ENCODE measurements around the gene IER5L. TPM values are rescaled to one million over a fixed set of nuclear protein-coding genes. Genes with fewer than 3 reads are reported as not detected.

The IER5L gene
- total and polyA plus RNA-seq, 2 of the 8 experiments (the other 6 are each of a cell fraction or from before 2014, with no cell fraction given), result 0.65 to 1.0 TPM

- H2AK5ac ChIP-seq (ENCODE audit: low read depth, low read length), result no peak overlapping the region
- 94% methylated on average over 7 of the region's 7 CpGs; no CpG with 5 or more reads in 1 of the 2 experiments for WGBS, 2 experiments (ENCODE audit: extremely low coverage in 1 of 2, insufficient coverage in 1 of 2, insufficient read length in 1 of 2, insufficient replicate concordance in 2 of 2, low coverage in 1 of 2, low lambda C conversion rate in 2 of 2, missing lambda C conversion rate in 1 of 2)
- H2BK15ac ChIP-seq (ENCODE audit: low read length), result peak overlapping the region; percentile 51; the same call in 1 of the 2 replicates
- H3K9me3 ChIP-seq (ENCODE audit: insufficient read depth in 2 of 2, low read depth in 1 of 2, low read length in 1 of 2), result no peaks in the 10 kb centered on the region
- peaks cover 0 to 9% (median 5%) of the 10 kb centered on the region in 4 experiments; a peak in 4 of 7 replicates for H3K27me3 ChIP-seq (replicated peaks in 1 of 4; ENCODE audit: control insufficient read depth in 3 of 4, extremely low read depth in 1 of 4, insufficient read depth in 3 of 4, low read length in 3 of 4)
- no peaks in the 10 kb centered on the region for H3K36me3 ChIP-seq (ENCODE audit: control insufficient read depth in 2 of 4, insufficient read depth in 4 of 4, low read length in 3 of 4)
- TF ChIP-seq BACH1 (IDR thresholded peaks at IDR 0.05; ENCODE audit: low read length) (no peak), TEAD4 (IDR thresholded peaks at IDR 0.05; ENCODE audit: low read depth, low read length) (no peak)
- H2AFZ ChIP-seq (ENCODE audit: low read length), result no peak overlapping the region
- no peak overlapping the region for H3K18ac ChIP-seq (ENCODE audit: extremely low read depth, low read length)
- FAIRE-seq (no peak), DNase-seq (ENCODE audit: low read depth in 1 of 2, low spot score in 2 of 2) (no peak)
- H3K9ac ChIP-seq (replicated peaks in 1 of 4; ENCODE audit: extremely low read depth in 1 of 4, low read depth in 3 of 4, low read length in 3 of 4), result no peak overlapping the region
- peaks cover 0 to 14% (median 8%) of the 10 kb centered on the region in 4 experiments; a peak in 6 of 7 replicates for H3K4me1 ChIP-seq (replicated peaks in 1 of 4; ENCODE audit: control insufficient read depth in 3 of 4, insufficient read depth in 4 of 4, low read length in 3 of 4)
- no peak overlapping the region for H3K56ac ChIP-seq (replicated peaks; ENCODE audit: insufficient read length, low read depth, low read length)
- no peak overlapping the region for H3K23ac ChIP-seq (ENCODE audit: insufficient read length)
- peaks cover 3% of the 10 kb centered on the region; the same call in 1 of the 2 replicates for H3K79me1 ChIP-seq (ENCODE audit: low read depth, low read length)
- no peak overlapping the region for H3K14ac ChIP-seq (ENCODE audit: insufficient read length)
- no peak overlapping the region for H4K5ac ChIP-seq (ENCODE audit: insufficient read length, low read depth, low read length)
- H2BK12ac ChIP-seq (ENCODE audit: low read depth, low read length), result no peak overlapping the region; the same call in 1 of the 2 replicates
- POLR2A ChIA-PET (ENCODE audit: partially characterized antibody), result no interaction called here
- H4K20me1 ChIP-seq (replicated peaks in 1 of 2; ENCODE audit: control insufficient read depth in 1 of 2, insufficient read depth in 2 of 2, low read length in 2 of 2), result no peaks in the 10 kb centered on the region
- no peak overlapping the region for H3K4ac ChIP-seq (replicated peaks; ENCODE audit: insufficient read length, low read depth, low read length)
- peaks cover 10% of the 10 kb centered on the region for H3K23me2 ChIP-seq (ENCODE audit: low read depth, low read length)
- CTCF ChIA-PET (ENCODE audit: partially characterized antibody), result interaction anchor here (0.6 kb wide), 1 partner anchor 291 kb away, joined by 3 read pairs; no protein-coding TSS in a partner anchor
- H4K91ac ChIP-seq (replicated peaks; ENCODE audit: insufficient read length, low read length), result no peak overlapping the region
- H3K4me2 ChIP-seq (ENCODE audit: insufficient read depth in 1 of 2, low read depth in 2 of 2, low read length in 2 of 2), result no peak overlapping the region
- no peak overlapping the region for H4K8ac ChIP-seq (ENCODE audit: extremely low read depth, insufficient read depth, low read length)
- H3K4me3 ChIP-seq (ENCODE audit: extremely low read depth in 1 of 4, insufficient read depth in 2 of 4, low read depth in 3 of 4, low read length in 4 of 4), result no peak overlapping the region
- H2BK5ac ChIP-seq (ENCODE audit: low read depth, low read length), result no peak overlapping the region
- no peak overlapping the region for H2BK120ac ChIP-seq (replicated peaks; ENCODE audit: low read depth, low read length)
- H2BK20ac ChIP-seq (ENCODE audit: low read length), result peak overlapping the region; percentile 15
- peaks cover 0 to 18% of the 10 kb centered on the region in 2 experiments; a peak in 2 of 4 replicates for H3K79me2 ChIP-seq (ENCODE audit: control insufficient read depth in 1 of 2, insufficient read depth in 2 of 2, low read length in 2 of 2)
- H3K27ac ChIP-seq (ENCODE audit: low read depth, low read length), result no peak overlapping the region
These were observed 28.8 kb upstream of the IER5L start for GRCh38 chr9:129206905-129207304.
